Activated T-helper 2 cell treated with anti-CD3 and anti-CD28 coated beads, Interferon-gamma antibody, Interleukin-2, Interleukin-4, amounts not matched to agents 10 μg/mL and 5 μg/mL and 100 μg/mL, durations not matched to agents 14 hours and 24 hours and 36 hours (primary cell): ENCODE measurements around the gene DENND4A. TPM values are rescaled to one million over a fixed set of nuclear protein-coding genes. Genes with fewer than 3 reads are reported as not detected.
A peak's percentile ranks its signal among the peaks of the same experiment; 100 is the strongest.
"Not testable (repeated sequence)": the region's sequence is repeated elsewhere in the genome, so short reads cannot be mapped to it uniquely, and the experiment has no call there.

Experiments
- DNase-seq: peaks from one replicate; pipeline ENCODE4 v3.0.0; 2021; ENCODE audit warnings: low spot score
- H3K27ac Mint-ChIP-seq: one replicate; pipeline ENCODE4 v1.8.0; 2021; ENCODE audit warnings: mixed read lengths
- H3K27me3 Mint-ChIP-seq: one replicate; pipeline ENCODE4 v1.8.0; 2021; ENCODE audit warnings: low read depth, mixed read lengths
- H3K36me3 Mint-ChIP-seq: one replicate; pipeline ENCODE4 v1.8.0; 2021; ENCODE audit warnings: low read depth, mixed read lengths
- H3K4me1 Mint-ChIP-seq: one replicate; pipeline ENCODE4 v1.8.0; 2021; ENCODE audit warnings: low read depth, mixed read lengths
- H3K4me3 Mint-ChIP-seq: one replicate; pipeline ENCODE4 v1.8.0; 2021; ENCODE audit warnings: low read depth, mild to moderate bottlenecking, moderate library complexity, mixed read lengths
- H3K9me3 Mint-ChIP-seq: one replicate; pipeline ENCODE4 v1.8.0; 2021; ENCODE audit warnings: mixed read lengths
- intact Hi-C: fragments of 100-400 bp; cut with micrococcal nuclease; formaldehyde crosslinking; loops from one replicate; pipeline ENCODE4 v1.15.1; 2023
- total RNA-seq: library from RNA; stranded (reverse); gene quantifications from 2 replicates; pipeline ENCODE4 v1.2.3, GENCODE V29; 2022

DENND4A gene
- total RNA-seq, 1 donor from 2014 or later: 62.3 TPM

GRCh38 chr15:65812916-65813315, 20.8 kb upstream of the DENND4A start:
- no peaks in the 10 kb centered on the region for H3K27me3 Mint-ChIP-seq

GRCh38 chr15:65812467-65812866, 20.4 kb upstream of the DENND4A start:
- no peak overlapping the region for H3K4me3 Mint-ChIP-seq
- intact Hi-C loops: no loop called here
- peaks cover 13% of the 10 kb centered on the region for H3K9me3 Mint-ChIP-seq
- no peak for DNase-seq
- H3K27me3 Mint-ChIP-seq: no peaks in the 10 kb centered on the region
- peaks cover 20% of the 10 kb centered on the region for H3K36me3 Mint-ChIP-seq
- H3K27ac Mint-ChIP-seq: no peak overlapping the region
- H3K4me1 Mint-ChIP-seq: peaks cover 20% of the 10 kb centered on the region

More at GRCh38 chr15:65812916-65813315, 20.8 kb upstream of the DENND4A start:
- Mint-ChIP-seq H3K9me3 (peaks cover 13% of the 10 kb centered on the region), H3K27ac (no peak overlapping the region), H3K36me3 (peaks cover 18% of the 10 kb centered on the region), H3K4me3 (no peak overlapping the region), H3K4me1 (peaks cover 18% of the 10 kb centered on the region)
- DNase-seq: no peak
- intact Hi-C loops: no loop called here

GRCh38 chr15:65811835-65812234, 19.7 kb upstream of the DENND4A start:
- peaks cover 20% of the 10 kb centered on the region for H3K36me3 Mint-ChIP-seq
- H3K27me3 Mint-ChIP-seq: no peaks in the 10 kb centered on the region
- no peak overlapping the region for H3K4me3 Mint-ChIP-seq
- intact Hi-C loops: no loop called here
- H3K27ac Mint-ChIP-seq: no peak overlapping the region
- peaks cover 13% of the 10 kb centered on the region for H3K9me3 Mint-ChIP-seq
- peaks cover 18% of the 10 kb centered on the region for H3K4me1 Mint-ChIP-seq
- no peak for DNase-seq

GRCh38 chr15:65811011-65811733, 19.1 kb upstream of the DENND4A start:
- H3K9me3 Mint-ChIP-seq, H3K4me3 Mint-ChIP-seq, H3K27me3 Mint-ChIP-seq, H3K27ac Mint-ChIP-seq, DNase-seq, intact Hi-C loops: not testable (repeated sequence)
- peaks cover 18% of the 10 kb centered on the region for H3K4me1 Mint-ChIP-seq
- H3K36me3 Mint-ChIP-seq: peaks cover 20% of the 10 kb centered on the region

GRCh38 chr15:65806397-65806796, 14.3 kb upstream of the DENND4A start:
- Mint-ChIP-seq H3K4me3 (peak overlapping the region; percentile 13), H3K27me3 (no peaks in the 10 kb centered on the region), H3K36me3 (peaks cover 11% of the 10 kb centered on the region), H3K9me3 (no peaks in the 10 kb centered on the region), H3K4me1 (peaks cover 40% of the 10 kb centered on the region), H3K27ac (peak overlapping the region; percentile 60)
- DNase-seq: no peak
- intact Hi-C loops: no loop called here

- Mint-ChIP-seq H3K27ac (peak overlapping the region; percentile 79), H3K4me1 (peaks cover 45% of the 10 kb centered on the region), H3K9me3 (no peaks in the 10 kb centered on the region), H3K4me3 (no peak overlapping the region), H3K36me3 (peaks cover 9% of the 10 kb centered on the region), H3K27me3 (no peaks in the 10 kb centered on the region)
- DNase-seq: no peak
- intact Hi-C loops: loop anchor here (1.0 kb wide), 3 partner anchors 13 to 22 kb away; partner anchors contain the start of gene DENND4A
Measured at GRCh38 chr15:65805019-65805745, 13.1 kb upstream of the DENND4A start.

- no peaks in the 10 kb centered on the region for H3K9me3 Mint-ChIP-seq
- H3K36me3 Mint-ChIP-seq: peaks cover 5% of the 10 kb centered on the region
- DNase-seq: no peak
- intact Hi-C loops: no loop called here
- H3K4me1 Mint-ChIP-seq: peaks cover 45% of the 10 kb centered on the region
- no peak overlapping the region for H3K4me3 Mint-ChIP-seq
- peak overlapping the region; percentile 79 for H3K27ac Mint-ChIP-seq
- H3K27me3 Mint-ChIP-seq: no peaks in the 10 kb centered on the region
Measured at GRCh38 chr15:65804252-65804931, 12.3 kb upstream of the DENND4A start.

- no peaks in the 10 kb centered on the region for H3K9me3 Mint-ChIP-seq
- DNase-seq: no peak
- no peaks in the 10 kb centered on the region for H3K27me3 Mint-ChIP-seq
- intact Hi-C loops: no loop called here
- H3K4me1 Mint-ChIP-seq: peaks cover 54% of the 10 kb centered on the region
- H3K36me3 Mint-ChIP-seq: peaks cover 3% of the 10 kb centered on the region
- H3K27ac Mint-ChIP-seq: no peak overlapping the region
- no peak overlapping the region for H3K4me3 Mint-ChIP-seq
Measured at GRCh38 chr15:65801229-65801805, 9.2 kb upstream of the DENND4A start.

- H3K36me3 Mint-ChIP-seq: no peaks in the 10 kb centered on the region
- H3K9me3 Mint-ChIP-seq: no peaks in the 10 kb centered on the region
- H3K27ac Mint-ChIP-seq: peak overlapping the region; percentile 71
- no peak for DNase-seq
- no peak overlapping the region for H3K4me3 Mint-ChIP-seq
- peaks cover 58% of the 10 kb centered on the region for H3K4me1 Mint-ChIP-seq
- no peaks in the 10 kb centered on the region for H3K27me3 Mint-ChIP-seq
- intact Hi-C loops: no loop called here
Measured at GRCh38 chr15:65796610-65797078, 4.6 kb upstream of the DENND4A start.

- Mint-ChIP-seq H3K27ac (peak overlapping the region; percentile 71), H3K9me3 (no peaks in the 10 kb centered on the region), H3K4me1 (peaks cover 51% of the 10 kb centered on the region), H3K4me3 (no peak overlapping the region), H3K27me3 (no peaks in the 10 kb centered on the region), H3K36me3 (no peaks in the 10 kb centered on the region)
- intact Hi-C loops: no loop called here
- no peak for DNase-seq
Measured at GRCh38 chr15:65795663-65796216, 3.6 kb upstream of the DENND4A start.

- Mint-ChIP-seq H3K36me3 (peaks cover 6% of the 10 kb centered on the region), H3K27ac (peak overlapping the region; percentile 88), H3K4me3 (peak overlapping the region; percentile 60), H3K9me3 (no peaks in the 10 kb centered on the region), H3K4me1 (peaks cover 57% of the 10 kb centered on the region), H3K27me3 (no peaks in the 10 kb centered on the region)
- no peak for DNase-seq
- intact Hi-C loops: loop anchor here (2.0 kb wide), 1 partner anchor 35 kb away; no protein-coding TSS in a partner anchor
Measured at GRCh38 chr15:65793818-65794104, 1.7 kb upstream of the DENND4A start.

GRCh38 chr15:65792988-65793817, 1.1 kb upstream of the DENND4A start:
- Mint-ChIP-seq H3K27me3 (no peaks in the 10 kb centered on the region), H3K9me3 (no peaks in the 10 kb centered on the region), H3K36me3 (peaks cover 10% of the 10 kb centered on the region), H3K4me1 (peaks cover 60% of the 10 kb centered on the region), H3K27ac (peak overlapping the region; percentile 99), H3K4me3 (peak overlapping the region; percentile 87)
- DNase-seq: no peak
- intact Hi-C loops: loop anchor here (1.0 to 2.0 kb wide), 3 partner anchors 12 to 36 kb away; no protein-coding TSS in a partner anchor
